Measurements from ENCODE around the gene NCAM1. TPM values are rescaled to one million over a fixed set of nuclear protein-coding genes. Genes with fewer than 3 reads are reported as not detected.

Gene NCAM1
- polyA plus RNA-seq, 1 experiment = 0.27 TPM

GRCh38 chr11:113172382-113172951, 211.2 kb downstream of the NCAM1 start:
- CTCF ChIA-PET = interaction anchor here (1.3 kb wide), 1 partner anchor 48 kb away, joined by 4 read pairs; no protein-coding TSS in a partner anchor
- Histone ChIP-seq H3K36me3 (ENCODE audit: control insufficient read depth, insufficient read depth, low read length) (no peaks in the 10 kb centered on the region), H3K27me3 (ENCODE audit: control insufficient read depth, insufficient read depth, low read length) (no peaks in the 10 kb centered on the region), H3K4me3 (ENCODE audit: low read depth, low read length) (no peak overlapping the region)
- DNase-seq (ENCODE audit: low read depth) = no peak
- POLR2A ChIA-PET = no interaction called here
- TF ChIP-seq CTCF (IDR thresholded peaks at IDR 0.05; ENCODE audit: insufficient read depth, low read depth, low read length) = no peak

- ChIA-PET CTCF (interaction anchor here (1.3 kb wide), 1 partner anchor 48 kb away, joined by 4 read pairs; no protein-coding TSS in a partner anchor), POLR2A (no interaction called here)
- DNase-seq (ENCODE audit: low read depth) = no peak
These were observed 211.9 kb downstream of the NCAM1 start for GRCh38 chr11:113173126-113173525.

GRCh38 chr11:113174882-113175281, 213.7 kb downstream of the NCAM1 start:
- no peaks in the 10 kb centered on the region for H3K36me3 ChIP-seq (ENCODE audit: control insufficient read depth, insufficient read depth, low read length)
- TF ChIP-seq CTCF (IDR thresholded peaks at IDR 0.05; ENCODE audit: insufficient read depth, low read depth, low read length) = no peak
- H3K27me3 ChIP-seq (ENCODE audit: control insufficient read depth, insufficient read depth, low read length) = 0 out of 2 replicates have a peak, but pooled peaks cover 2% of the 10 kb centered on the region
- DNase-seq (ENCODE audit: low read depth) = no peak
- CTCF ChIA-PET = no interaction called here
- H3K4me3 ChIP-seq (ENCODE audit: low read depth, low read length) = no peak overlapping the region
- POLR2A ChIA-PET = no interaction called here

More at GRCh38 chr11:113173126-113173525, 211.9 kb downstream of the NCAM1 start:
- H3K36me3 ChIP-seq (ENCODE audit: control insufficient read depth, insufficient read depth, low read length) = no peaks in the 10 kb centered on the region
- no peak for TF ChIP-seq CTCF (IDR thresholded peaks at IDR 0.05; ENCODE audit: insufficient read depth, low read depth, low read length)
- H3K27me3 ChIP-seq (ENCODE audit: control insufficient read depth, insufficient read depth, low read length) = no peaks in the 10 kb centered on the region
- no peak overlapping the region for H3K4me3 ChIP-seq (ENCODE audit: low read depth, low read length)

GRCh38 chr11:113176599-113177360, 215.6 kb downstream of the NCAM1 start:
- CTCF ChIA-PET = no interaction called here

More at GRCh38 chr11:113176599-113177360, 215.6 kb downstream of the NCAM1 start:
- DNase-seq (ENCODE audit: low read depth) = peak; percentile 47
- Histone ChIP-seq H3K4me3 (ENCODE audit: low read depth, low read length) (no peak overlapping the region), H3K36me3 (ENCODE audit: control insufficient read depth, insufficient read depth, low read length) (no peaks in the 10 kb centered on the region), H3K27me3 (ENCODE audit: control insufficient read depth, insufficient read depth, low read length) (0 out of 2 replicates have a peak, but pooled peaks cover 2% of the 10 kb centered on the region)
- TF ChIP-seq CTCF (IDR thresholded peaks at IDR 0.05; ENCODE audit: insufficient read depth, low read depth, low read length) = no peak
- POLR2A ChIA-PET = no interaction called here
